ENCODE measurements around the gene STK31.

GRCh38 chr7:23710000-23710399, at the start of gene STK31:
- TF ChIP-seq EZH2 (IDR thresholded peaks at IDR 0.05; ENCODE audit: low read length, missing control alignments) (no peak), CTCF (conservative IDR thresholded peaks at IDR 0.05 in 1 of 2, IDR thresholded peaks at IDR 0.05 in 1 of 2; ENCODE audit: low read depth in 1 of 2, low read length in 2 of 2) (no peak)
